ENCODE results near the gene DYSF.

DYSF gene

DNA sequence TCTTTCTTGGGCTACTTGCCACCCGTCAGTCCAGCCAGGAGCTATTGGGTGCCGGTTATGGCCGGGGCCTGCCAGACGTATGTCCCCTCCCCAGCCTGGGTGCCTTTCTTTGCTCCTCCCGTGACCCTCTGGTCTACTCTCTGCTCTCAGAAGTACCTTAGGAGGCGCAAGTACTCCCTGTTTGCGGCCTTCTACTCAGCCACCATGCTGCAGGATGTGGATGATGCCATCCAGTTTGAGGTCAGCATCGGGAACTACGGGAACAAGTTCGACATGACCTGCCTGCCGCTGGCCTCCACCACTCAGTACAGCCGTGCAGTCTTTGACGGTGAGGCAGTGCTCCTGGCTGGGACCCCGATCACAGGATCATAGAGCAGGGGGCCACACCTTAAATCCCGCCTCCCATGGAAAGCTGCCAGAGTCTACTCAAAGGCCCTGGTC, 99.5 kb downstream of the DYSF start:
- DNase-seq (ENCODE audit: low read depth): no peak

DNA sequence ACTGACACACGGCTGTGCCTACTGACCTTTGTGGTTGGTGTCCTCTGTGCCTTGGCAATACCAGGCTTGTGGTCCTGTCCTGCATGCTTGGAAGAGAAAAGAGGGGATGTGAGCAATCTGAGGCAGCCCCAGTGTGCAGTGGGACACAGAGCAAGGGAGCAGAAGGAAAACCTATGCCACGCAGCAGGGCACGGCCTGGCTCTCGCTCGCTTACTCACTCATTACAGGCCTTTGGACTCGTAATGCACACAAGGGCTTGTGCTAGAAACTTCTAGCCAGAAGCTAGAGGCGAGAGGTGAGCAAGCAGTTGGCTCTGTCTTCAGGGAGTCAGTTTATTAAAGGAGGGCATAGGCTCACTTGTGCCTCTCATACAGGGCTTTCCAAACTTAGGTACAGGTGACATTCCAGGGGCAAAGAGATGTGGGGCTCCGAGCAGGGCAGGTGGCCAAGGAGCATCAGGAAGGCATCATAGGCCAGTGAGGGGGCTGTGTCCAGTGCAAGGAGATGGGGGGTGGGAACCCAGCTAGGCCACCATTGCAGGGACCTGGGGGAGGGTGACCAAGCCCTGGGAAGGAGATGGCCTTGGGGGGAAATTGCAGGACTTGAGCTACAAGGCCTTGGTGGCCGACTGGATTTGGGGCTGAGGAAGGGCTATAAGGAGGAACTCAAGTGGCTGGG, 100.8 kb downstream of the DYSF start:
- no peak for DNase-seq (ENCODE audit: low read depth)

DNA sequence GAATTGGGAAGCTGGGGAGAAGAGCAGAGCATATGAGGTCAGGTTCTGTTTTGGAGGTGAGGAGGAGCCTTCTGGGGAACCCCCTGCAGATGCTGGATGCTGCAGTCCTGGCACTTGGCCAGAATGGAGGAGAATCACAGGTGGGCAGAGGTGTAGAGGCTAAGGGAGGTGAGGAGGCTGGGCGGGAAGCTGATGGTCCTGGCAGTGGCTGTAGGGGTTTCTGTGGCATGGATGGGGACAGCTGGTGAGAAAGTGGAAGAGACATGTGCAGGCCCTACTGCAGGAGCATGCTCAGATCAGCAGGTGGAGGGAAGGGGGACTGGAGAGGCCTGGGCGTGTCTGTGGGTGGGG, 101.3 kb downstream of the DYSF start:
- DNase-seq (ENCODE audit: low read depth): no peak

DNA sequence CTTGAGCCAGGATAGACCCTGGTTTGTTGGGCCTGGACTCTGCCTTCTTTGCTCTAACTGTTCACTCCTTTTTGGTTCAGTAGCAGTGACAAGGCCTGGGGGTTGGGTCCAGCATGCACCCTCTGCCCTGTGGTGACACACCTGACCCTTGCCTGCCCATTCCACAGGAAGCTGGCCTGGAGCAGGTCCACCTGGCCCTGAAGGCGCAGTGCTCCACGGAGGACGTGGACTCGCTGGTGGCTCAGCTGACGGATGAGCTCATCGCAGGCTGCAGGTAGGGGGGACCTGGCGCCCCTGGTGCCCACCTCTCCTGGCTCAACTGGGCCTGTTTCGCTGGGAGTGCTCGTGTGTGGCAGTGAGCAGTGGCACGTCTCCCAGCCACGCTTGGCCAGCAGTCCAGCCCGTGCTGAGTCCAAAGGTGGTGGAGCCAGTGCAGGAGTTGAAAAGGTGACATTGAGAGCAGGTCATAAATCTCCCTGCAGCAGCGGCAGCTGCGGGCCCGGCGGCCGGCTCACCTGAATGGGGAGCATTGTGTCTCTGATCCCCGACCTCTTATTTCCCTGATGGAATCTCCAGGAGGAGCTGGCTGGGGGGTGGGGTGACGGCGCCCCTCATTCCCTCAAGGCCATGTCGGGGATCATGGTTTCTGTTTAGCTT, 102.6 kb downstream of the DYSF start:
- DNase-seq (ENCODE audit: low read depth): no peak

DNA sequence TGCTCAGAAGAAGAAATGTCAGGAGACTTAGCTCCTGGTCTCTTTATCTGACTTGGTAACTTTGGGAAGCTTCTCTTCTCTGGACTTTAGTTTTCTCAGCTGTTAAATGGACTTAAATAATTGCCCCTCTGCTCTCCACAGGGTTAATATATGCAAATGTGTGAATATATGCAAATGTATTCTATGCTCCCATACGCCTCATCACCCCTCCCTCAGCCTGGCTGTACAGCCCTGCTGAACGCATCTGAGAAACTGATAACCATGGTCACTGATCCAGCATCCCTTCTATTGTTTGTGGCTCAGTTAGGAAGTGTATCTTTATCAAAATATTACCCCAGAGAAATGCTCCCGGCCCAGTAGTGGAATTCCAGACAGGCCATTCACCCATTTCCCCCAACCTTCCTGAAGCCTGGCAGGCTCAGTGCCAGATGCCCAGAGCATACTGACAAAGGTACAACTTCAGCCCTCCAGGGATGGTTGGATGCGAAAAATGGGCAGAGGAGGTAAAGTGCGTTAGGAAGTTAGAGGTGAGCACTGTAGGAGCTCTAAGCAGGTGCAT, 103.4 kb downstream of the DYSF start:
- no peak for DNase-seq (ENCODE audit: low read depth)

DNA sequence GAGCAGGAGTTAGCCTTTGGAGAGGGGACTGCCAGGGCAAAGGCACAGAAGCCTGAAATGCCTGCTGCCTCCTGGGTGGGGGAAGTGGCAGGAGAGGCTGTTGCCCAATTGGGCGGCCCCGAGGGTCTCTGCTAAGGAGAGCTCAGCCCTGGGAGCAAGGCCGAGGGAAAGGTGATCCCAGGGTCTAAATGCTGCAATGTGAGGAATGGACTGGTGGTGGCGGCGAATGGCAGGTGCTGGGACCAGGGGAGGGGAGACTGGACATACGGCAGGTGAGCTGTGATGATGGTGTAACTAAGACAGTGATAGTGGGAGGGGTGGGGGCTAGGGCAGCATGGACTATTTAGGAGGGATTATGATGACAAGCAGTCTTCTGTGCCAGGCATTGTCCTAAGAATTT, 104.0 kb downstream of the DYSF start:
- no peak for DNase-seq (ENCODE audit: low read depth)

DNA sequence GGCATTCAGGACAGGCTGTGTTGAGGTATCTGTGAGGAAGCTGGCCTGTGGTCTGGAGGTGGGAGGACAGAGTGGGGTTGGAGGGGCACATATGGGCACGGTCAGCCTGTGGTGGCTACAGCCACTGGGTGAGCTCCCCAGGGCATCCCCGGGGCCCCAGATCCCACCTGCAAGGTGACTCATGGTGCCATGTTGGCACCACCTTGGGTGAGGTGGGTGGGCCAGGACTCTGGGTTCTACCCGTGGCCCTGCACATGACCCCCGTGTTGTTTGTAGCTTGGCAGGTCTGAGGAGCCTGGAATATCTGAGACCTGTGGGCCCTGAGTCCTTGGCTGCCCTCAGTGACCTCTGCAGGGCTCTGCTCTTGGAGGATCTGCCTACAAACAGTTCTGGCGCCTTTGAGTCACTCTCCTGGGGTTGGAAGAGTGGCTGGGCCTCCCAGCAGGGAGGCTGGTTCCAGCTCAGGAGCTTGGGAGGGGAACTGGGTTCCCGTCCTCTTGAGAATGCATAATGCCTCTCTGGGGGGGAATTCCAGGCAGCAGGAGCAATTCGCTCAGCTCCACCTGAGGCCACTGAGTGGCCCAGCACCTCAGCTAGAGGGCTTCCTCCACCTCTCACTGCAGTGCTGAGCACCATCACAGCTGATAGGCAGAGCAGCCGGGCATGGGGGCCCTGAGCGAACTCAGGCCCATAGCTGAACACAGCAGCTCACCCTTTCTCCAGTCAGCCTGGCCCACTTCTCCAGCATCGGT, 105.1 kb downstream of the DYSF start:
- no peak for DNase-seq (ENCODE audit: low read depth)

DNA sequence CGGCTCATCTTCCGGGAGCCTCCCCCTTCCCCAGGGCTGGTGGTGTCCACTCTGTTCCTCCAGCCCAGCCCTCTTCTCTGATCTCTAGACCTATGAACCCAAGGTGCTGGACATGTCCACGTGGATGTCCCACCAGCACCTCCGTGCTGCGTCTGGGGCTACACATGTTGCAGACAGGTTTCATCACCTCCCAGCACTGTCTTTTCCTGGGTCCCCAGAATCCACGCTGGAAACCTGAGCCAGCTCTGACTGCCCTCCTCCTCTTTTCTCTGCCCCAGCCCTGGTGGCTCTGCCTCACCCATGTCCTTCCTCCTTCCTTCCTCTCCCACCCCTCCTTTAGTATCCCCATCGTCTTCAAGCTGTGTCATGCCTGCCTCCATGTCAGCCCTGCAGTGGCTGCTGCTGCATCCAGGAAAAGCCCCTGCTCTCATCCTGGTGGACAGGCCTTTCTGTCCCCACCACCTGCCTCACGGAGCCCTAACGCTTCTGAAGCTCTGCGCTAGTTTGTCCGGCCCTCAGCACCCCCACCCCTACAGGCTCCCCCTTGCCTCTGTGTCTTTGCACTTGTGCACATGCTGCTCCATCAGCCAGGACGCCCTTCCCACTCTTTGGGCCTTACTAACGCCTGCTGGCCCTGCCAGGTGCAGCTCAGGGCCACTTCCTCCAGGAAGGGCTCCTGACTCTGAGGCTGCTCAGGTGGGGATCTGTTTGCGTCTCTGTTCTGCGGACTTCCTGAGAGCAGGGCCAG, 105.9 kb downstream of the DYSF start:
- no peak for DNase-seq (ENCODE audit: low read depth)

DNA sequence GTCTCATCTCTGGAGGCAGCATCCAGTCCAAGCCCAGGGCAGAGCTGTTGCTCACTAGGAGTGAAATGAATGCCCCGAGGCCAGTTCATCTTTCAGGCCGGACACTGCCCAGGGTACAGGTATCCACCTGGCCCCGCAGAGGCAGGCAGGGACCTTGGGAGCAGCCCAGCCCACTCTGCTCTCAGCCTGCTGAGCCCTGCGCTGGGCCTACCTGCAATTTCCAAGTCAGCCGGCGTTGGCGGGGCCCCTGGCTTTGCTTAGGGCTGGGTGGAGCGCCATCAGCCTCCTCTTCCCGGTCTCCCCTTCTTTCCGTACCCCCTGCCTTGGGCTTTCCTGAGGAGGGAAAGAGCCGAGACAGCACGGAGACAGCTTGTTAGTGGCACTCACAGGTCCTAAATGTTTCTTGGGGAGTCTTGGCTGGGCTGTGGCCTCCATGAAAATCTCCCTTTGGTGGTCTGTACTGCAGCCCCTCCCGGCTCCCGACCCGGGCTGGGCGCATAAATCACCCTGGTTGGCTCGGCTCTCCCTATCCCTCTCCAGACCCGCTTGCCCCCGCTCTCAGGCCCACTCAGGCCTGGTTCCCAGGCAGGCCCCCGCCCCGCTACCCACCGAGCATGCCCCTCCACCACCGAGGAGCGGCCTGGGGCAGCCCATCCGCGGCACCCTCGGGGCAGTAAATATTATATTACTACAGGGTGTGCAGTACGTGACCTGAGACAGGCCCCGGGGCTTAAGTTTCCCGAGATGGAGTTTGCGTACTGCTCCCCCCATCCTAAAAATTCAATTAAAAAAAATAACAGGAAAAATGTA, 106.7 kb downstream of the DYSF start:
- DNase-seq (ENCODE audit: low read depth): no peak

DNA sequence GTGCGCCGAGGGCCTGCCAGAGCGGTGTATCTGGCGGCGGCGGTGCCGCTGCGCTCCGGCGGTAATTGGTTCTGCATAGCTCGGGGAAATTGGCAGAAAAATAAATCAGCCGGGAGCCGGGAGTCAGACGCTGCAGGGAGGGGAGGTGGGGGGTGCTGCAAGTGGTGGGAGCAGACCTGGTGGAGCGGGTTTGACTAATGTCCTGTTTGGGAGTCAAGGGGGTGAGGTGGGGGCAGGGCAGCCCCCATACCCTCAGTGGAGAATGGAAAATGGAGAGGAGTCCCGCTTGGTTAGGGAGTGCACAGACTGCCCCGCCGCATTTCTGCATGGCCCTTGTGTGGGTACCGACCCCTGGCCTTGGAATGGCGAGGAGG, 107.3 kb downstream of the DYSF start:
- no peak for DNase-seq (ENCODE audit: low read depth)

DNA sequence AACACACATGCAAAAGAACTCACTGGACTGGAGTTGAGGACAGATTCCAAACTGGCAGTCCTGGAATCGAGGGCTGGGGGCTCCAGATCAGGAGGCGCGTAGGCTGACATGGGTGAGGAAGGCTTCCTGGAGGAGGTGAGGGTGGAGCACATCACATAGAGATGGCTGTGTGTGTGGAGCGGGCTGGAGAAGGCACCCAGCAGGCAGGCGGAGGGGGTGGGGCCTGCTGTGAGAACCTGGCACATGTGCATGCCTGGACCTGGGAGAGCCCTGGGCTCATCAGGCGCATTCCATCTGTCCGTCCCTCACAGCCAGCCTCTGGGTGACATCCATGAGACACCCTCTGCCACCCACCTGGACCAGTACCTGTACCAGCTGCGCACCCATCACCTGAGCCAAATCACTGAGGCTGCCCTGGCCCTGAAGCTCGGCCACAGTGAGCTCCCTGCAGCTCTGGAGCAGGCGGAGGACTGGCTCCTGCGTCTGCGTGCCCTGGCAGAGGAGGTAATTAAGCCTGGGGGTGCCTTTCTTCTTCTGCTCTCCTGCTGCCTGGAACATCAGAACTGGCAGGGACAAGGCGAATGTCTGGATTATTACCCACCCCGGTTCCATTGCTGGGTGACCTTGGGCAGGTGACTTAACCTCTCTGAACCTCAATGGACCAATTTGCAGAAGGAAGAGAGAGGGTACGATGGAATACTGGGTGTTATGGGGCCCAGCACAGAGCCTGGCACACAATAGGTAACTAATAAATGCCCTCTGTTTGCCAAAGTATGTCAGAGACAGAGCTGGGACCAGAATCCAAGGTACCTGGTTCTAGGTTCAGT, 108.3 kb downstream of the DYSF start:
- DNase-seq (ENCODE audit: low read depth): no peak

DNA sequence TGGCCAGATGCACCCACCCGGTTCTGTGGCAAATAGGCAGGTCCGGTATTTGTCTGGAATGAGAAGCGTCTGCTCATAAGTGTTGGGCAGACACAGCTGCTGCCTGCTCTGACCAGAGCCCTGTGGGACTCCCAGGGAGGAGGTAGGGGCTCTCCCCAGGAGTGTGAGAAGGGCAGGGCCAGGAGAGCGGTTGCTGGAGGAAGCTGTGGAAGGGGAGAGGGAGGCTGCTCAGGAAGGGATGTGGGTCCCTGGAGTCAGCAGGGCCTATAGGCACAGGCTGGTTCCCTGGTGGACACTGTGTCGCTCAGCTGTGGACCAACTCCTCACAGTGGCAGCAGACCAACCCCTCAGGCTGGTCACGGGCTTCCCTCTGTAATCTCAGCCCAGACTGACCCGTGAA, 109.2 kb downstream of the DYSF start:
- DNase-seq (ENCODE audit: low read depth): no peak

DNA sequence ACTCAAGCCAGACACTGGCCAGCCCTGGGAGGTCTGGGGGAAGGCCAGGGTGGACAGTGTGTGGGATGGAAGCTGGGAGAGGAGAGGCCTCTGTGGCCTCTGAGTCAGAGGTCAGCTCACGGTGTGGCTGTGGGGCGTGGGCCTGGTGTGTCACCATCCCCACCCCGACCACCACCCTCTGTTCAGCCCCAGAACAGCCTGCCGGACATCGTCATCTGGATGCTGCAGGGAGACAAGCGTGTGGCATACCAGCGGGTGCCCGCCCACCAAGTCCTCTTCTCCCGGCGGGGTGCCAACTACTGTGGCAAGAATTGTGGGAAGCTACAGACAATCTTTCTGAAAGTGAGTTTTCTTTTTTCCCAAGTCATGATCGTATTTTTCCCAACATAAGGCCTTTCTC, 110.5 kb downstream of the DYSF start:
- no peak for DNase-seq (ENCODE audit: low read depth)

DNA sequence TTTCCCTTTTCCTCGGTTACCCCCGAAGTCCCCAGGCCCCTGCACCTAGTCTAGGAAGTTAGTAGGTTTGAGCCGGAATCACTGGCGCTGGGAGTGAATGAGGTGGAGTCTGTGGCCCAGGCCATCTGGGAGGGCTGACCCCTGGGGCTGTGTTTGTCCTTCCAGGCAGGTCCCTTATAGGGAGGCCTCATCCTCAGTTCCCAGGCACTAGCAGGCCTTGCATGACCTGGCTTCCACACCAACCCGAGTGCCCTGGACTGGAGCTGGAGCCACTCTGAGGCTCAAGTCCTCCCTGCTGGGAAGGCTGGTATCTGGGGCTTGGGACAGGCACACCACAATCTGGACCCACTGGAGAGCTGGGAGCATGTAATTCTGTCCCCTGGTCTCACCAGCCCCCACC, 111.0 kb downstream of the DYSF start:
- no peak for DNase-seq (ENCODE audit: low read depth)

DNA sequence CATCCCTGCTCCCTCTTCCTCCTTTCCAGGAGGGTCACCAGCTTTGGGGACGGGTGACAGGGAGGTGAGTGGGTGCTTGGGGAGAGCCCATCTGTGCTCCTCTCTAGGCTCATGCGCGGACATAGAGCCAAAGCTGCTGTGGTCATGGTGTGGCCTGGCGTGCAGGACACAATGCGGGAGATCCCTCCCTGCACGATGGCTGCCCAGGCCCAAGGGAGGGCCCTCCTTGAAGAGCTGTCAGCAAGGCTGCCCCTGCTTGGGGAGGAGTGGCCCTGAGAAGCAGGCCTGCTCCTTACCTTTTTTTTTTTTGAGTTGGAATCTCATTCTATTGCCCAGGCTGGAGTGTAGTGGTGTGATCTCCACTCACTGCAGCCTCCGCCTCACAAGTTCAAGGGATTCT, 111.4 kb downstream of the DYSF start:
- no peak for DNase-seq (ENCODE audit: low read depth)

DNA sequence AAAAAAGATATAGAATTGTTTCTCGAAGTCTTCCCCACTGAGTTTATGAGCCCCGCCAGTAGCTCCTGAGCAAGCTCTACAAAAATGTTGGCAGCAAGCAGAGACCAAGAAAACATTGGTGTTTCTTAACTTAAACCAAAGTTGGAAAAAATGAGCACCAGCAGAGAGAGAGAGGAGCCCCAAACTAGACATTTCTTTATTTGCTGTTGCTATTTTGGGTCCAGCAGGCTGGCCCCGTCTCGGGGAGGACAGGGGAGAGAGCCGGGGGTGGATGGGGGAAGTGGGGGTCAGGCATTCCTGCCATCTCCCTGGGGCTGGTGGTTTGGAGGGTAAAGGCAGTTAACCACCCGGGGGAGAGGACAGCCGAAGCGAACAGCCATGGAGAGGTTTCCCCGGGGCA, 113.0 kb downstream of the DYSF start:
- DNase-seq (ENCODE audit: low read depth): no peak

DNA sequence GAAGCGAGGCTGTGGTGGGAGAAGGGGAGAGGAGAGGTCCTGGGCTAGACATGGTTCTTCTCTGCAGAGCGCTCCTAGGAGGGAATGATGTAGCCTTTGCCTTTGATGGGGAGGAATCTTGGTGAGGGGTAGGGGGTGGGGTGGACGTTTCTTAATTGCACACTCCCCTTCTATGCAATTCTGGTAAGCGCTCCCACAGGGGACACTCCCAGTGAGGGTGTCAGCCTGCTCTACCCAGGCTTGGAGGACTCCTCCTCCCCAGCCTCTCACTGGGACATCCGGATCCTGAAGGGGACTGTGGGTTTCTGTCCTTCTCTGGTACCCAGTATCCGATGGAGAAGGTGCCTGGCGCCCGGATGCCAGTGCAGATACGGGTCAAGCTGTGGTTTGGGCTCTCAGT, 114.3 kb downstream of the DYSF start:
- DNase-seq (ENCODE audit: low read depth): no peak

DNA sequence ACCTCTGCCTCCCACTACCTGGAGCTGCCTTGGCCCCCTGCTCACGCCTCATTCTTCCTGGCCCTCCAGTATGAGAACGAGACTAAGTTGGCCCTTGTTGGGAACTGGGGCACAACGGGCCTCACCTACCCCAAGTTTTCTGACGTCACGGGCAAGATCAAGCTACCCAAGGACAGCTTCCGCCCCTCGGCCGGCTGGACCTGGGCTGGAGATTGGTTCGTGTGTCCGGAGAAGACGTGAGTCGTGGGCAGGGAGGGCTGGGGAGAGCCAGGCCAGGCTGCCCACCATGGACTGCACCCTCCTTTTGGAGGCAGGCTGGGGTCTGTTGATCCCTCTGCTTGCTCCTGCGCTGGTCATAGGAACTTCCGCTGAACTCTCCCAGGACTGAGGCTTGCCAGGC, 114.7 kb downstream of the DYSF start:
- DNase-seq (ENCODE audit: low read depth): no peak

DNA sequence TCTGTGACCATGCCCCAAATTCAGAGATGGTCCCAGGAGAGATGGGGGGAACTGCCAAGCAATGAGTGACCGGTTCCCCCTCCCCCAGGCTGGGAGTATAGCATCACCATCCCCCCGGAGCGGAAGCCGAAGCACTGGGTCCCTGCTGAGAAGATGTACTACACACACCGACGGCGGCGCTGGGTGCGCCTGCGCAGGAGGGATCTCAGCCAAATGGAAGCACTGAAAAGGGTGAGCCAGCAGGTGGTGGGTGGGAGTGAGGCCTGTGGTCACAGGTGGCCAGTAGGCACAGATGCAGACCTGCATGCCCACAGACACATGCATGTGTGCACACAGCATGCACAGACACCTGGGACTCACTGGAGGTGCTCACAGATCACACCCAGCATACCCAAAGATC, 117.2 kb downstream of the DYSF start:
- no peak for DNase-seq (ENCODE audit: low read depth)

DNA sequence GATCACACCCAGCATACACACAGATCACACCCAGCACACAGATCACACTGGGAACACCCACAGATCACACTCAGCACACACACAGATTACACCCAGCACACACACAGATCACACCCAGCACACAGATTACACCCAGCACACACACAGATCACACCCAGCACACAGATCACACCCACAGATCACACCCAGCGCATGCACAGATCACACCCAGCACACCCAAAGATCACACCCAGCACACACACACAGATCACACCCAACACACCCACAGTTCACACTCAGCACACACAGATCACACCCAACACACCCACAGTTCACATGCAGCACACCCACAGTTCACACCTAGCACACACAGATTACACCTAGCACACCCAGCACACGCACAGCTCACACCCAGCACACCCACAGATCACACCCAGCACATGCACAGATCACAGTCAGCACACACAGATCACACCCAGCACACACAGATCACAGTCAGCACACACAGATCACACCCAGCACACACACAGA, 117.6 kb downstream of the DYSF start:
- no peak for DNase-seq (ENCODE audit: low read depth)

DNA sequence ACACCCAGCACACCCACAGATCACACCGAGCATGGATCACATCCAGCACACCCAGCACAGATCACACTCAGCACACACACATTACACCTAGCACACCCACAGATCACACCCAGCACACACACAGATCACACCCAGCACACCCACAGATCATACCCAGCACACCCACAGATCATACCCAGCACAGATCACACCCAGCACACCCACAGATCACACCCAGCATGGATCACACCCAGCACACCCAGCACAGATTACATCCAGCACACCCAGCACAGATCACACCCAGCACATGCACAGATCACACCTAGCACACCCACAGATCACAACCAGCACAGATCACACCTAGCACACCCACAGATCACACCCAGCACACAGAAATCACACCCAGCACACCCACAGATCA, 118.6 kb downstream of the DYSF start:
- no peak for DNase-seq (ENCODE audit: low read depth)

Data from CMK (cell line).